Activated T-cell treated with anti-CD3 and anti-CD28 coated beads, Interleukin-2, amount 50 U/mL, for 4 hours (primary cell): ENCODE results near the gene ADCY6. TPM values are rescaled to one million over a fixed set of nuclear protein-coding genes. Genes with fewer than 3 reads are reported as not detected.
A peak's percentile ranks its signal among the peaks of the same experiment; 100 is the strongest.
"Not testable (repeated sequence)": the region's sequence is repeated elsewhere in the genome, so short reads cannot be mapped to it uniquely, and the experiment has no call there.

Source experiments
- ATAC-seq, 2 donors: fragments of 200-7000 bp; cut with Tn5 transposase; one replicate each; pipeline ENCODE4 v1.10.0; 2021
- DNase-seq: peaks from one replicate; pipeline ENCODE4 v3.0.0-alpha.2; 2020
- H3K27me3 Mint-ChIP-seq: one replicate; pipeline ENCODE4 v1.8.0; 2021; ENCODE audit warnings: low read depth, mixed read lengths
- H3K36me3 Mint-ChIP-seq: one replicate; pipeline ENCODE4 v1.8.0; 2022; ENCODE audit warnings: mixed read lengths; ENCODE audit not compliant: insufficient read depth
- H3K4me1 Mint-ChIP-seq: one replicate; pipeline ENCODE4 v1.8.0; 2021; ENCODE audit warnings: low read depth, mixed read lengths
- H3K4me3 Mint-ChIP-seq: one replicate; pipeline ENCODE4 v1.8.0; 2021; ENCODE audit warnings: mild to moderate bottlenecking, moderate library complexity, mixed read lengths
- H3K9me3 Mint-ChIP-seq: one replicate; pipeline ENCODE4 v1.8.0; 2021; ENCODE audit warnings: mixed read lengths
- total RNA-seq, 3 donors: library from RNA; stranded (reverse); gene quantifications; one replicate each; pipeline ENCODE4 v1.2.1, GENCODE V29; 2021

Gene ADCY6
- total RNA-seq, 3 donors from 2014 or later: 0.22 to 0.53 (median 0.40) TPM

- Mint-ChIP-seq H3K36me3 (no peaks in the 10 kb centered on the region), H3K4me3 (no peak overlapping the region), H3K4me1 (peaks cover 10% of the 10 kb centered on the region), H3K27me3 (no peaks in the 10 kb centered on the region), H3K9me3 (no peaks in the 10 kb centered on the region)
- DNase-seq: no peak
- ATAC-seq: no peak
Measured at GRCh38 chr12:48767047-48767446, 21.8 kb downstream of the ADCY6 start.

- Mint-ChIP-seq H3K36me3 (no peaks in the 10 kb centered on the region), H3K4me3 (no peak overlapping the region)
- ATAC-seq: peak; percentile 34 to 50
Measured at GRCh38 chr12:48765753-48766162, 23.1 kb downstream of the ADCY6 start.

GRCh38 chr12:48764521-48764920, 24.4 kb downstream of the ADCY6 start:
- no peaks in the 10 kb centered on the region for H3K36me3 Mint-ChIP-seq
- no peak overlapping the region for H3K4me3 Mint-ChIP-seq
- ATAC-seq: no peak
- peaks cover 10% of the 10 kb centered on the region for H3K4me1 Mint-ChIP-seq
- no peaks in the 10 kb centered on the region for H3K27me3 Mint-ChIP-seq
- DNase-seq: no peak
- H3K9me3 Mint-ChIP-seq: no peaks in the 10 kb centered on the region

More at GRCh38 chr12:48765753-48766162, 23.1 kb downstream of the ADCY6 start:
- peaks cover 10% of the 10 kb centered on the region for H3K4me1 Mint-ChIP-seq
- H3K9me3 Mint-ChIP-seq: no peaks in the 10 kb centered on the region
- no peak for DNase-seq
- H3K27me3 Mint-ChIP-seq: no peaks in the 10 kb centered on the region

GRCh38 chr12:48758737-48759136, 30.2 kb downstream of the ADCY6 start:
- DNase-seq: no peak
- no peaks in the 10 kb centered on the region for H3K4me1 Mint-ChIP-seq
- no peak overlapping the region for H3K4me3 Mint-ChIP-seq
- H3K27me3 Mint-ChIP-seq: no peaks in the 10 kb centered on the region
- no peaks in the 10 kb centered on the region for H3K36me3 Mint-ChIP-seq
- ATAC-seq: no peak
- no peaks in the 10 kb centered on the region for H3K9me3 Mint-ChIP-seq

- no peak for ATAC-seq
- Mint-ChIP-seq H3K36me3 (no peaks in the 10 kb centered on the region), H3K4me3 (no peak overlapping the region), H3K9me3 (no peaks in the 10 kb centered on the region), H3K4me1 (peaks cover 2% of the 10 kb centered on the region), H3K27me3 (peaks cover 2% of the 10 kb centered on the region)
- no peak for DNase-seq
Measured at GRCh38 chr12:48758186-48758585, 30.7 kb downstream of the ADCY6 start.

- H3K4me3 Mint-ChIP-seq: no peak overlapping the region
- DNase-seq (no peak), ATAC-seq (peak; percentile 83 to 88)
Measured at GRCh38 chr12:48750769-48751356, 38.0 kb downstream of the ADCY6 start.

GRCh38 chr12:48750215-48750614, 38.7 kb downstream of the ADCY6 start:
- Mint-ChIP-seq H3K36me3 (no peaks in the 10 kb centered on the region), H3K4me1 (peaks cover 18% of the 10 kb centered on the region), H3K9me3 (no peaks in the 10 kb centered on the region), H3K4me3 (no peak overlapping the region), H3K27me3 (peaks cover 3% of the 10 kb centered on the region)
- ATAC-seq (peak; percentile 22 to 31), DNase-seq (no peak)

More at GRCh38 chr12:48750769-48751356, 38.0 kb downstream of the ADCY6 start:
- H3K9me3 Mint-ChIP-seq: no peaks in the 10 kb centered on the region
- no peaks in the 10 kb centered on the region for H3K36me3 Mint-ChIP-seq
- H3K27me3 Mint-ChIP-seq: peaks cover 3% of the 10 kb centered on the region
- H3K4me1 Mint-ChIP-seq: peaks cover 18% of the 10 kb centered on the region

- Mint-ChIP-seq H3K27me3 (peaks cover 19% of the 10 kb centered on the region), H3K36me3 (no peaks in the 10 kb centered on the region), H3K4me1 (no peaks in the 10 kb centered on the region), H3K9me3 (no peaks in the 10 kb centered on the region), H3K4me3 (no peak overlapping the region)
- ATAC-seq (no peak), DNase-seq (no peak)
Measured at GRCh38 chr12:48744251-48745008, 44.5 kb downstream of the ADCY6 start.

- H3K36me3 Mint-ChIP-seq: no peaks in the 10 kb centered on the region
- DNase-seq: no peak
- peaks cover 24% of the 10 kb centered on the region for H3K27me3 Mint-ChIP-seq
- no peak for ATAC-seq
- no peak overlapping the region for H3K4me3 Mint-ChIP-seq
- no peaks in the 10 kb centered on the region for H3K4me1 Mint-ChIP-seq
- H3K9me3 Mint-ChIP-seq: no peaks in the 10 kb centered on the region
Measured at GRCh38 chr12:48739618-48740269, 49.1 kb downstream of the ADCY6 start.

GRCh38 chr12:48736456-48736855, 52.4 kb downstream of the ADCY6 start:
- H3K9me3 Mint-ChIP-seq: no peaks in the 10 kb centered on the region
- H3K4me1 Mint-ChIP-seq: no peaks in the 10 kb centered on the region
- peaks cover 21% of the 10 kb centered on the region for H3K27me3 Mint-ChIP-seq
- H3K4me3 Mint-ChIP-seq: no peak overlapping the region
- H3K36me3 Mint-ChIP-seq: no peaks in the 10 kb centered on the region
- ATAC-seq: no peak
- DNase-seq: no peak

GRCh38 chr12:48728807-48729206, 60.1 kb downstream of the ADCY6 start:
- DNase-seq (no peak), ATAC-seq (no peak)
- no peaks in the 10 kb centered on the region for H3K36me3 Mint-ChIP-seq
- H3K9me3 Mint-ChIP-seq: no peaks in the 10 kb centered on the region
- H3K27me3 Mint-ChIP-seq: no peaks in the 10 kb centered on the region
- H3K4me3 Mint-ChIP-seq: no peak overlapping the region
- no peaks in the 10 kb centered on the region for H3K4me1 Mint-ChIP-seq

GRCh38 chr12:48720737-48721136, 68.2 kb downstream of the ADCY6 start:
- not testable (repeated sequence) for ATAC-seq, H3K27me3 Mint-ChIP-seq, H3K4me3 Mint-ChIP-seq, H3K36me3 Mint-ChIP-seq, DNase-seq
- peaks cover 15% of the 10 kb centered on the region for H3K4me1 Mint-ChIP-seq
- peaks cover 13% of the 10 kb centered on the region for H3K9me3 Mint-ChIP-seq

GRCh38 chr12:48720171-48720570, 68.7 kb downstream of the ADCY6 start:
- H3K4me3 Mint-ChIP-seq, H3K27me3 Mint-ChIP-seq, DNase-seq, ATAC-seq, H3K36me3 Mint-ChIP-seq: not testable (repeated sequence)
- peaks cover 13% of the 10 kb centered on the region for H3K9me3 Mint-ChIP-seq
- H3K4me1 Mint-ChIP-seq: peaks cover 20% of the 10 kb centered on the region

GRCh38 chr12:48719002-48719401, 69.9 kb downstream of the ADCY6 start:
- H3K9me3 Mint-ChIP-seq: peaks cover 13% of the 10 kb centered on the region
- DNase-seq, H3K4me3 Mint-ChIP-seq, H3K27me3 Mint-ChIP-seq, ATAC-seq: not testable (repeated sequence)
- H3K4me1 Mint-ChIP-seq: peaks cover 31% of the 10 kb centered on the region
- H3K36me3 Mint-ChIP-seq: peaks cover 19% of the 10 kb centered on the region
